Endodermal cell (in vitro differentiated cells): Measurements from ENCODE around the gene RYR3. TPM values are rescaled to one million over a fixed set of nuclear protein-coding genes. Genes with fewer than 3 reads are reported as not detected.

Source experiments
- DNase-seq: peaks from one replicate; pipeline ENCODE4 v3.0.0-alpha.2; 2017
- H3K27ac ChIP-seq: 2 replicates; pipeline ENCODE4 v1.5.1; 2013; ENCODE audit warnings: mild to moderate bottlenecking, low read depth, low read length, moderate library complexity
- H3K27me3 ChIP-seq: 2 replicates; pipeline ENCODE4 v1.6.1; 2013; ENCODE audit warnings: mild to moderate bottlenecking, low read length, moderate library complexity; ENCODE audit not compliant: insufficient read depth, control insufficient read depth, poor library complexity, severe bottlenecking
- H3K36me3 ChIP-seq: 2 replicates; pipeline ENCODE4 v1.7.0; 2013; ENCODE audit warnings: mild to moderate bottlenecking, low read length, moderate library complexity; ENCODE audit not compliant: control insufficient read depth, insufficient read depth
- H3K4me1 ChIP-seq: one replicate; pipeline ENCODE4 v1.7.0; 2013; ENCODE audit warnings: low read length; ENCODE audit not compliant: control insufficient read depth, insufficient read depth
- H3K4me3 ChIP-seq: 2 replicates; pipeline ENCODE4 v1.5.1; 2013; ENCODE audit warnings: mild to moderate bottlenecking, low read length, moderate library complexity
- H3K9ac ChIP-seq: 2 replicates; pipeline ENCODE4 v1.6.1; 2013; ENCODE audit warnings: mild to moderate bottlenecking, low read length, moderate library complexity; ENCODE audit not compliant: poor library complexity, severe bottlenecking; ENCODE audit errors: extremely low read depth
- H3K9me3 ChIP-seq: 2 replicates; pipeline ENCODE4 v1.6.1; 2013; ENCODE audit warnings: mild to moderate bottlenecking, low read length, moderate library complexity; ENCODE audit not compliant: control insufficient read depth
- H3K27ac Mint-ChIP-seq: 2 replicates; pipeline ENCODE4 v1.8.0; 2020; ENCODE audit warnings: mixed read lengths
- H3K27me3 Mint-ChIP-seq: 2 replicates; pipeline ENCODE4 v1.8.0; 2021; ENCODE audit warnings: mild to moderate bottlenecking, mixed read lengths; ENCODE audit not compliant: insufficient read depth
- H3K36me3 Mint-ChIP-seq: 2 replicates; pipeline ENCODE4 v1.8.0; 2020; ENCODE audit warnings: low read depth, mixed read lengths
- H3K4me1 Mint-ChIP-seq: 2 replicates; pipeline ENCODE4 v1.8.0; 2020; ENCODE audit warnings: mixed read lengths
- H3K4me3 Mint-ChIP-seq: 2 replicates; pipeline ENCODE4 v1.8.0; 2020; ENCODE audit warnings: mild to moderate bottlenecking, moderate library complexity, mixed read lengths
- H3K9me3 Mint-ChIP-seq: 2 replicates; pipeline ENCODE4 v1.8.0; 2020; ENCODE audit warnings: mild to moderate bottlenecking, mixed read lengths
- WGBS, 2 experiments: methylation state at CpG; one replicate each; pipeline versions ENCODE4 v1.1.5 to v1.1.7; 2013; ENCODE audit warnings: missing lambda C conversion rate in 2 of 2, mixed read lengths in 1 of 2; ENCODE audit not compliant: insufficient coverage in 1 of 2, insufficient read length in 1 of 2; 5-methylcytosine and 5-hydroxymethylcytosine counted together
- total RNA-seq, 2 donors: library from RNA; stranded (reverse); fragmentation: NEBNext Ultra II Directional in 1 of 2; extraction: Animal tissue kit (Norgen Biotek cat#: 25700) in 1 of 2; gene quantifications; 2 replicates in 1 of 2; 3 replicates in 1 of 2; pipeline ENCODE4 v1.2.1, GENCODE V29; 2021
- TF ChIP-seq, protein P1 (sequence below): fragments of 200-600 bp; sonication (generic); conservative IDR thresholded peaks from 2 replicates; pipeline ENCODE4 v1.5.0; 2021; ENCODE audit warnings: antibody characterized with exemption, mild to moderate bottlenecking

Gene RYR3
- total RNA-seq, 2 donors from 2014 or later: 0.71 to 1.4 TPM

GRCh38 chr15:33701304-33701696 lies 390.5 kb downstream of the RYR3 start:
- H3K27me3 Mint-ChIP-seq: peaks cover 4% of the 10 kb centered on the region
- no peak overlapping the region for H3K27ac ChIP-seq
- H3K4me3 Mint-ChIP-seq: no peak overlapping the region
- H3K4me1 ChIP-seq: no peaks in the 10 kb centered on the region
- no peak overlapping the region for H3K9ac ChIP-seq
- peak; percentile 62 for DNase-seq
- H3K27ac Mint-ChIP-seq: no peak overlapping the region
- TF ChIP-seq, protein P1, sequence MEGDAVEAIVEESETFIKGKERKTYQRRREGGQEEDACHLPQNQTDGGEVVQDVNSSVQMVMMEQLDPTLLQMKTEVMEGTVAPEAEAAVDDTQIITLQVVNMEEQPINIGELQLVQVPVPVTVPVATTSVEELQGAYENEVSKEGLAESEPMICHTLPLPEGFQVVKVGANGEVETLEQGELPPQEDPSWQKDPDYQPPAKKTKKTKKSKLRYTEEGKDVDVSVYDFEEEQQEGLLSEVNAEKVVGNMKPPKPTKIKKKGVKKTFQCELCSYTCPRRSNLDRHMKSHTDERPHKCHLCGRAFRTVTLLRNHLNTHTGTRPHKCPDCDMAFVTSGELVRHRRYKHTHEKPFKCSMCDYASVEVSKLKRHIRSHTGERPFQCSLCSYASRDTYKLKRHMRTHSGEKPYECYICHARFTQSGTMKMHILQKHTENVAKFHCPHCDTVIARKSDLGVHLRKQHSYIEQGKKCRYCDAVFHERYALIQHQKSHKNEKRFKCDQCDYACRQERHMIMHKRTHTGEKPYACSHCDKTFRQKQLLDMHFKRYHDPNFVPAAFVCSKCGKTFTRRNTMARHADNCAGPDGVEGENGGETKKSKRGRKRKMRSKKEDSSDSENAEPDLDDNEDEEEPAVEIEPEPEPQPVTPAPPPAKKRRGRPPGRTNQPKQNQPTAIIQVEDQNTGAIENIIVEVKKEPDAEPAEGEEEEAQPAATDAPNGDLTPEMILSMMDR: no peak
- H3K9me3 ChIP-seq: no peaks in the 10 kb centered on the region
- no peaks in the 10 kb centered on the region for H3K9me3 Mint-ChIP-seq
- peaks cover 6% of the 10 kb centered on the region for H3K4me1 Mint-ChIP-seq
- no peaks in the 10 kb centered on the region for H3K36me3 ChIP-seq
- no peaks in the 10 kb centered on the region for H3K36me3 Mint-ChIP-seq
- H3K4me3 ChIP-seq: no peak overlapping the region
- H3K27me3 ChIP-seq: no peaks in the 10 kb centered on the region
- 91 to 97% methylated on average over 6 to 8 of the region's 8 CpGs for WGBS, 2 experiments

DNA sequence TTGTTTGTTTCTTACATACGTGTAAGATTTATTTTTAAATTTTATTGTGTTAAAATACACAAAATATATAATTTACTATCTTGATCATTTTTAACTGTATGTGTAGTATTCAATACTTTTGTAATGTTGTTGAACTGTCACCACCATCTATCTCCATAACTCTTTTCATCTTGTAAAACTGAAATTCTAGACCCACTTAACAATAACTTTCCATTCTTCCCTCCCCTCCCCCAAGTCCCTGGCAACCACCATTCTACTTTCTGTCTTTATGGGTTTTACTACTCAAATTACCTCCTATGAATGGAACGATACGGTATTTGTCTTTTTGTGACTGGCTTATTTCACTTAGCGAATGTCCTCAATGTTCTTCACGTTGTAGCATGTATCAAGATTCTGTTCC lies 395.4 kb downstream of the RYR3 start:
- no peaks in the 10 kb centered on the region for H3K36me3 Mint-ChIP-seq
- peaks cover 23% of the 10 kb centered on the region for H3K9me3 Mint-ChIP-seq
- H3K27ac Mint-ChIP-seq: no peak overlapping the region
- Histone ChIP-seq H3K9ac (no peak overlapping the region), H3K27ac (no peak overlapping the region), H3K4me1 (no peaks in the 10 kb centered on the region), H3K4me3 (no peak overlapping the region), H3K9me3 (peaks cover 20% of the 10 kb centered on the region), H3K27me3 (no peaks in the 10 kb centered on the region), H3K36me3 (no peaks in the 10 kb centered on the region)
- H3K4me3 Mint-ChIP-seq: no peak overlapping the region
- peaks cover 2% of the 10 kb centered on the region for H3K27me3 Mint-ChIP-seq
- no peaks in the 10 kb centered on the region for H3K4me1 Mint-ChIP-seq
- DNase-seq: no peak
- WGBS, 2 experiments: 92 to 94% methylated on average over 4 of the region's 5 CpGs
- TF ChIP-seq, protein P1: no peak

GRCh38 chr15:33710748-33711147 lies 400.0 kb downstream of the RYR3 start:
- DNase-seq: no peak
- Histone ChIP-seq H3K9ac (no peak overlapping the region), H3K9me3 (peaks cover 20% of the 10 kb centered on the region), H3K36me3 (no peaks in the 10 kb centered on the region), H3K27me3 (no peaks in the 10 kb centered on the region), H3K4me3 (no peak overlapping the region), H3K4me1 (no peaks in the 10 kb centered on the region), H3K27ac (no peak overlapping the region)
- TF ChIP-seq, protein P1: no peak
- Mint-ChIP-seq H3K27me3 (no peaks in the 10 kb centered on the region), H3K36me3 (no peaks in the 10 kb centered on the region), H3K27ac (no peak overlapping the region), H3K9me3 (peaks cover 35% of the 10 kb centered on the region), H3K4me1 (no peaks in the 10 kb centered on the region), H3K4me3 (no peak overlapping the region)
